Stomach (tissue), 9 donors: ENCODE results near the gene ARFGAP2. TPM values are rescaled to one million over a fixed set of nuclear protein-coding genes. Genes with fewer than 3 reads are reported as not detected.

ENCODE experiments used
- DNase-seq, 2 donors: peaks; one replicate each; pipeline versions ENCODE4 v3.0.0 to v3.0.0-alpha.2; 2013 to 2019
- H3K27ac ChIP-seq, 5 donors: fragments of 200-600 bp in 4 of 5; sonication (generic) in 4 of 5; one replicate each; pipeline ENCODE4 v1.5.1; 2013 to 2019; ENCODE audit warnings: mild to moderate bottlenecking in 1 of 5, moderate library complexity in 1 of 5
- H3K27me3 ChIP-seq, 3 donors: fragments of 200-600 bp; sonication (generic); one replicate each; pipeline ENCODE4 v1.5.1; 2017 to 2019; ENCODE audit warnings: mixed run types in 1 of 3
- H3K36me3 ChIP-seq, 4 donors: fragments of 200-600 bp; sonication (generic); 1 replicate in 3 of 4; 2 replicates in 1 of 4; pipeline ENCODE4 v1.5.1; 2016 to 2019
- H3K4me1 ChIP-seq, 4 donors: fragments of 200-600 bp; sonication (generic); one replicate each; pipeline ENCODE4 v1.5.1; 2016 to 2019
- H3K4me3 ChIP-seq, 4 donors: fragments of 200-600 bp; sonication (generic) in 3 of 4; one replicate each; pipeline ENCODE4 v1.5.1; 2016 to 2019; ENCODE audit warnings: mild to moderate bottlenecking in 1 of 4
- H3K9me3 ChIP-seq, 4 donors: fragments of 200-600 bp; sonication (generic); one replicate each; pipeline ENCODE4 v1.5.1; 2016 to 2019
- EP300 ChIP-seq: sonication (generic); formaldehyde crosslinking; IDR thresholded peaks from one replicate; pipeline ENCODE4 v1.6.1; 2017; ENCODE audit warnings: antibody characterized with exemption
- POLR2A ChIP-seq, 4 donors: fragments of 450-650 bp; IDR thresholded peaks; one replicate each; pipeline ENCODE4 v1.6.1; 2016; ENCODE audit warnings: antibody characterized with exemption in 4 of 4, control low read depth in 2 of 4, mild to moderate bottlenecking in 1 of 4, moderate library complexity in 1 of 4
- POLR2AphosphoS5 ChIP-seq, 3 donors: sonication (generic); formaldehyde crosslinking; IDR thresholded peaks; one replicate each; pipeline ENCODE4 v1.6.1; 2016; ENCODE audit warnings: antibody characterized with exemption in 3 of 3
- WGBS, 5 donors: extraction: QIAGEN DNeasy Blood & Tissue Kit in 3 of 5; methylation state at CpG; one replicate each; pipeline versions ENCODE4 v1.1.5 to v1.1.7; 2013 to 2018; 5-methylcytosine and 5-hydroxymethylcytosine counted together
- intact Hi-C: fragments of 100-400 bp; cut with DNase I; formaldehyde crosslinking; loops from one replicate; pipeline ENCODE4 v1.15.1; 2023; ENCODE audit warnings: low total_unique reads
- polyA plus RNA-seq, 3 donors: library from polyadenylated mRNA; stranded (reverse); fragments of 200-250 nt; gene quantifications; one replicate each; pipeline ENCODE4 v1.2.3, GENCODE V29; 2013
- total RNA-seq, 5 donors: library from RNA; depleted of rRNA; stranded (reverse); fragments of >200 nt; gene quantifications; one replicate each; pipeline versions ENCODE4 v1.1.0 to v1.2.3, GENCODE V29; 2014 to 2016
- TF ChIP-seq, protein P1 (sequence below), 7 experiments: fragments of 450-650 bp in 4 of 7; fragments of 200-600 bp in 3 of 7; sonication (generic) in 3 of 7; IDR thresholded peaks; one replicate each; pipeline ENCODE4 v1.5.1; 2016 to 2019; ENCODE audit warnings: antibody characterized with exemption in 7 of 7, control low read depth in 2 of 7, mild to moderate bottlenecking in 1 of 7
- donor health status: healthy with polysubstance abuse.
- donor health status: Bipolar disorder and iron deficiency.
- donor health status: healthy.

Gene ARFGAP2
- total and polyA plus RNA-seq, 8 donors, result 45.8 to 398 (median 90.4) TPM

DNA sequence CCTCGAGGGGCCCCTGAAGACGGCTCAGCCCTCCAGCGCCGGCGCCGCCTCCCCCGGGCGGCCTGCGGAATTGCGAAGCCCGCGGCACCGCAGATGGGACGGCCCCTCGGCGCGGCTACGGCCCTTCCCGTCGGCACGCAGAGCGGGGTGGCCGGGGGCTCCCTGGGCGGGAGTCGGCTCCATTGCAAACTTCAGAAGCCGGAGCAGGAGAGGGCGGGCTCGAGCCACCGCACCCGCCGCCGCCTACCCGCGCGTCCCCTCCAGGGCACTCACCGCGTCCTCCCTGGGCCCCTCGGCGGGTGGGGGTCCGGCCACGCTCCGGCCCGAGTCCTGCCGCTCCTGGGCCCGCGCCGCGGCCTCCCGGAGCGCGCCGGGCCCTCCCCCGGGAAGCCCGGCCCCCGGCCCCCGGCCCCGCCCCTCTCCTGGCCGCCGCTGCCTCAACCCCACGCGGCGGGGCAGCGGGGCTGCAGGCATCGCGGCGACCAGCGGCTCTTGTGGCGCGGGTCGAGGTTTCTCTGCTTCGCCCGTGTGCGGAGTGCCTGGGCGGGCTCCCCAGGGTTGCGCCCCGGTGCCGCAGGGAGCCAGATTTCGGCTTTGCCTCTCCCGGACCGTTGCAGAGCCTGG is 9.5 kb upstream of the ARFGAP2 start, which contains the start of gene PACSIN3:
PACSIN3 (minus strand) TSS at position 359 of the 624 bp plus-strand sequence. CDS start 3,707 bp downstream, outside the sequence.
- no peak for TF ChIP-seq EP300
- TF ChIP-seq, protein P1, sequence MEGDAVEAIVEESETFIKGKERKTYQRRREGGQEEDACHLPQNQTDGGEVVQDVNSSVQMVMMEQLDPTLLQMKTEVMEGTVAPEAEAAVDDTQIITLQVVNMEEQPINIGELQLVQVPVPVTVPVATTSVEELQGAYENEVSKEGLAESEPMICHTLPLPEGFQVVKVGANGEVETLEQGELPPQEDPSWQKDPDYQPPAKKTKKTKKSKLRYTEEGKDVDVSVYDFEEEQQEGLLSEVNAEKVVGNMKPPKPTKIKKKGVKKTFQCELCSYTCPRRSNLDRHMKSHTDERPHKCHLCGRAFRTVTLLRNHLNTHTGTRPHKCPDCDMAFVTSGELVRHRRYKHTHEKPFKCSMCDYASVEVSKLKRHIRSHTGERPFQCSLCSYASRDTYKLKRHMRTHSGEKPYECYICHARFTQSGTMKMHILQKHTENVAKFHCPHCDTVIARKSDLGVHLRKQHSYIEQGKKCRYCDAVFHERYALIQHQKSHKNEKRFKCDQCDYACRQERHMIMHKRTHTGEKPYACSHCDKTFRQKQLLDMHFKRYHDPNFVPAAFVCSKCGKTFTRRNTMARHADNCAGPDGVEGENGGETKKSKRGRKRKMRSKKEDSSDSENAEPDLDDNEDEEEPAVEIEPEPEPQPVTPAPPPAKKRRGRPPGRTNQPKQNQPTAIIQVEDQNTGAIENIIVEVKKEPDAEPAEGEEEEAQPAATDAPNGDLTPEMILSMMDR (IDR thresholded peaks at IDR 0.05), result peak in 3 of 7 experiments; percentile 8 to 16 (median 13)
- TF ChIP-seq POLR2AphosphoS5 (IDR thresholded peaks at IDR 0.05), result peak in 1 of 3 donors; percentile 22
- no peak for TF ChIP-seq POLR2A (IDR thresholded peaks at IDR 0.05)
- WGBS, 5 donors, result 0 to 6% (median 1%) methylated on average over 7 to 80 of the region's 80 CpGs
- DNase-seq, result peak; percentile 69 to 83
- intact Hi-C loops, result loop anchor here (10.0 kb wide), 1 partner anchor 79 kb away; no protein-coding TSS in a partner anchor
- no peaks in the 10 kb centered on the region for H3K9me3 ChIP-seq
- peak within 1 kb of the TSS; percentile 78 to 90 (median 82) for H3K4me3 ChIP-seq
- peak within 1 kb of the TSS; percentile 83 to 97 (median 90) for H3K27ac ChIP-seq
- H3K36me3 ChIP-seq, result peaks cover 0 to 13% (median 2%) of the 10 kb centered on the region in 4 donors
- peaks cover 0 to 34% (median 5%) of the 10 kb centered on the region in 3 donors for H3K27me3 ChIP-seq
- peaks cover 39 to 72% (median 57%) of the 10 kb centered on the region in 4 donors for H3K4me1 ChIP-seq

DNA sequence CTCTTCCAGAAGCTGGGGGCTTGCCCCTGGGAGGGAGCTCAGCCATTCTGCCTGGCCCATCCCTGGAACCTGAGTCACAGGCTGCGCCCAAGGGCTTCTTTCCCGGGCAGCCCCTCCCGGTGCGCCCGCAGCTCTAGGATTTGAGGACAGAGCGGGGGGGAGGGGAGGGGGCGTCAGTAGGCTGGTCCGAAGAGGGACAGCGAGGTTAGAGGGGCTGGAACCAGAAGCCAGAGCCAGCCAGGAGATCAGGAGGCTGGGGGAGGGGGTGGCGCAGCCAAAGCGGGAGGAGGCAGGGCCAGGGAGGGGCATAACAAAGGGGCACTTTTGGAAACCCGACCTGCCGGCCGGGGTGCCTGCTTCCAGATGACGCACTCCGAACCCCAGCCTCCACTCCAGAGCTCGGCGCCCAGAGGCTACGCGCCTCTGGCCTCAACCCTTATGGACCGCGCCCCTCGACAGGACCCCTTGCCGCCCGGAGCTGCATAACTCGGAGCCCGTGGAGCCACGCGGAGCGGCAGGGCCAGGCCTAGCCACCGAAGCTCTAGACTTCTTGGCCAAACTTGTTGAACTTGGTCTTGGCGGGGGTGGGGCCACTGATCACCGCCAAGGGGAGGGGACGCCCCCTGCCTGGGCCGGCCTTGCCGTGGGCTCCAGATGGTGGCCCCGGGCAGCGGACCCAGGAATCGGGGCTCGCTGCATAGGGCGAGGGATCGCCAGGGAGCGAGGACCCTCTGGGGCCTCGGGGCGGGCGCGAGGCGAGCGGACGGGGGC is 8.8 kb upstream of the ARFGAP2 start:
- intact Hi-C loops, result loop anchor here (10.0 kb wide), 1 partner anchor 79 kb away; no protein-coding TSS in a partner anchor
- H3K4me3 ChIP-seq, result peak overlapping the region; percentile 78 to 90 (median 82)
- 3 to 9% (median 3%) methylated on average over 30 to 50 of the region's 50 CpGs for WGBS, 5 donors
- H3K36me3 ChIP-seq, result peaks cover 1 to 20% (median 4%) of the 10 kb centered on the region in 4 donors
- no peaks in the 10 kb centered on the region for H3K9me3 ChIP-seq
- peaks cover 0 to 34% (median 5%) of the 10 kb centered on the region in 3 donors for H3K27me3 ChIP-seq
- DNase-seq, result peak; percentile 70 to 89
- H3K27ac ChIP-seq, result peak overlapping the region; percentile 83 to 97 (median 90)
- TF ChIP-seq POLR2AphosphoS5 (IDR thresholded peaks at IDR 0.05), result peak in 2 of 3 donors; percentile 41 to 65
- TF ChIP-seq EP300, result no peak
- no peak for TF ChIP-seq POLR2A (IDR thresholded peaks at IDR 0.05)
- TF ChIP-seq, protein P1 (IDR thresholded peaks at IDR 0.05), result no peak
- peaks cover 39 to 72% (median 58%) of the 10 kb centered on the region in 4 donors for H3K4me1 ChIP-seq

DNA sequence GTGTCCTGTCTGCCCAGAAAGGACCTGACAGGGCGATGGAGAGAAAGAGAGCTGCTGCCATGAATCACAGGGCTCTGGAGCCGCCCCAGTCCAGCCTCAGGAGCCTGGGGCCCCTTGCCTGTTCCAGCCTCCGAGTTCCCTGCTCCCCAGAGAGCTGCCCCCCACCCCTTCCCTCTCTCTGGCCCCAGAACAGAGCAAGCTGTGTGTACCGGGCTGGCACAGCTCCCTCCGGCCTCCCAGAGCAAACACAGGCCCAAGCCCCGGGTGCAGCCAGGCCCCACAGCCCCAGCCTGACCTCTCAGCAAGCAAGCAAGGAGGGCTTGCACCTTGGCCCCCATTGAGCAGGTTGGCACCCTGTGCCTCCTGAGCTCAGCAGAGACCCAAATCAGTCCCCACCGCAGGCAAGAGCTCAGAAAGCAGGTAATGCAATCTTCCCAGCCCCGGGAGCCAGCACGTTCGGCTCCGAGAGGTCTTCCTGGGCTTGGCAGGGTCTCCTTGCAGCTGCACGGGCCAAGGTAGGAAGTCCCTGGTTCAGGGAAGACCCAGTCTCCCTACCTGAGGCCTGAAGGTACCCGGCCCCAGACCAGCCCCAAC is 8.1 kb upstream of the ARFGAP2 start:
- peaks cover 39 to 73% (median 60%) of the 10 kb centered on the region in 4 donors for H3K4me1 ChIP-seq
- intact Hi-C loops, result loop anchor here (10.0 kb wide), 1 partner anchor 80 kb away; no protein-coding TSS in a partner anchor
- WGBS, 5 donors, result 16 to 47% (median 31%) methylated on average over 9 to 13 of the region's 13 CpGs
- no peaks in the 10 kb centered on the region for H3K9me3 ChIP-seq
- peaks cover 5 to 26% (median 9%) of the 10 kb centered on the region in 4 donors for H3K36me3 ChIP-seq
- TF ChIP-seq POLR2A (IDR thresholded peaks at IDR 0.05) (no peak), EP300 (no peak), POLR2AphosphoS5 (IDR thresholded peaks at IDR 0.05) (no peak)
- TF ChIP-seq, protein P1 (IDR thresholded peaks at IDR 0.05), result no peak
- H3K4me3 ChIP-seq, result peak overlapping the region; percentile 78 to 90 (median 82)
- H3K27ac ChIP-seq, result peak overlapping the region; percentile 83 to 97 (median 90)
- H3K27me3 ChIP-seq, result peaks cover 0 to 34% (median 5%) of the 10 kb centered on the region in 3 donors
- peak; percentile 85 to 87 for DNase-seq
